K562 (cell line): ENCODE results near the gene SPRR3.

Experiments
- HSF4 ChIP-seq: fragments of 250-450 bp; sonication (Bioruptor Pico); IDR thresholded peaks from 2 replicates; pipeline ENCODE4 v2.1.2; 2022; ENCODE audit warnings: mild to moderate bottlenecking, moderate library complexity, borderline replicate concordance
- JUNB ChIP-seq: fragments of 450-650 bp; formaldehyde crosslinking; conservative IDR thresholded peaks from 2 replicates; pipeline ENCODE4 v1.4.0; 2020; ENCODE audit warnings: mild to moderate bottlenecking
- MAFG ChIP-seq: fragments of 450-650 bp; conservative IDR thresholded peaks from 2 replicates; pipeline ENCODE4 v1.6.1; 2016; ENCODE audit warnings: missing genetic modification characterization, missing compliant biosample characterization
- POLR2A ChIP-seq: fragments of 450-650 bp; conservative IDR thresholded peaks from 2 replicates; pipeline ENCODE4 v1.6.1; 2016
- ZNF184 ChIP-seq: sonication (generic); formaldehyde crosslinking; IDR thresholded peaks from 2 replicates; pipeline ENCODE4 v1.5.0; 2020; ENCODE audit warnings: missing genetic modification reagents
- TF ChIP-seq, protein P1 (sequence below), 3 experiments: IDR thresholded peaks in 2 of 3; conservative IDR thresholded peaks in 1 of 3; 2 replicates each; pipeline ENCODE4 v1.5.1; 2011 to 2012; ENCODE audit warnings: low read length in 3 of 3, mild to moderate bottlenecking in 3 of 3, control low read depth in 2 of 3, improper control_type of control experiment in 1 of 3, inconsistent platforms in 1 of 3, low read depth in 1 of 3, mixed read lengths in 1 of 3, moderate library complexity in 1 of 3; ENCODE audit not compliant: insufficient read depth in 2 of 3
- TF ChIP-seq, protein P2 (sequence below): sonication (generic); formaldehyde crosslinking; IDR thresholded peaks from 2 replicates; pipeline ENCODE4 v1.8.0; 2023; ENCODE audit warnings: mild to moderate bottlenecking, missing genetic modification reagents

- TF ChIP-seq JUNB (CRISPR knock-in tag) (0 out of 2 replicates have a peak, but pooled peaks have one; percentile 31), ZNF184 (CRISPR knock-in tag) (no peak), POLR2A (no peak), MAFG (no peak), HSF4 (CRISPR knock-in tag) (no peak)
- TF ChIP-seq, protein P1, sequence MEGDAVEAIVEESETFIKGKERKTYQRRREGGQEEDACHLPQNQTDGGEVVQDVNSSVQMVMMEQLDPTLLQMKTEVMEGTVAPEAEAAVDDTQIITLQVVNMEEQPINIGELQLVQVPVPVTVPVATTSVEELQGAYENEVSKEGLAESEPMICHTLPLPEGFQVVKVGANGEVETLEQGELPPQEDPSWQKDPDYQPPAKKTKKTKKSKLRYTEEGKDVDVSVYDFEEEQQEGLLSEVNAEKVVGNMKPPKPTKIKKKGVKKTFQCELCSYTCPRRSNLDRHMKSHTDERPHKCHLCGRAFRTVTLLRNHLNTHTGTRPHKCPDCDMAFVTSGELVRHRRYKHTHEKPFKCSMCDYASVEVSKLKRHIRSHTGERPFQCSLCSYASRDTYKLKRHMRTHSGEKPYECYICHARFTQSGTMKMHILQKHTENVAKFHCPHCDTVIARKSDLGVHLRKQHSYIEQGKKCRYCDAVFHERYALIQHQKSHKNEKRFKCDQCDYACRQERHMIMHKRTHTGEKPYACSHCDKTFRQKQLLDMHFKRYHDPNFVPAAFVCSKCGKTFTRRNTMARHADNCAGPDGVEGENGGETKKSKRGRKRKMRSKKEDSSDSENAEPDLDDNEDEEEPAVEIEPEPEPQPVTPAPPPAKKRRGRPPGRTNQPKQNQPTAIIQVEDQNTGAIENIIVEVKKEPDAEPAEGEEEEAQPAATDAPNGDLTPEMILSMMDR (IDR thresholded peaks at IDR 0.05 in 2 of 3, conservative IDR thresholded peaks at IDR 0.05 in 1 of 3; ENCODE audit: insufficient read depth in 2 of 3, low read depth in 1 of 3, low read length in 3 of 3), result peak; percentile 16 to 48 (median 34); a peak in 2 of 6 replicates
- TF ChIP-seq, protein P2, sequence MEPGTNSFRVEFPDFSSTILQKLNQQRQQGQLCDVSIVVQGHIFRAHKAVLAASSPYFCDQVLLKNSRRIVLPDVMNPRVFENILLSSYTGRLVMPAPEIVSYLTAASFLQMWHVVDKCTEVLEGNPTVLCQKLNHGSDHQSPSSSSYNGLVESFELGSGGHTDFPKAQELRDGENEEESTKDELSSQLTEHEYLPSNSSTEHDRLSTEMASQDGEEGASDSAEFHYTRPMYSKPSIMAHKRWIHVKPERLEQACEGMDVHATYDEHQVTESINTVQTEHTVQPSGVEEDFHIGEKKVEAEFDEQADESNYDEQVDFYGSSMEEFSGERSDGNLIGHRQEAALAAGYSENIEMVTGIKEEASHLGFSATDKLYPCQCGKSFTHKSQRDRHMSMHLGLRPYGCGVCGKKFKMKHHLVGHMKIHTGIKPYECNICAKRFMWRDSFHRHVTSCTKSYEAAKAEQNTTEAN (CRISPR knock-in tag), result no peak
Observed at GRCh38 chr1:153032677-153033308, 31.2 kb downstream of the SPRR3 start.
